ENCODE measurements around the gene MYO9A.

DNA sequence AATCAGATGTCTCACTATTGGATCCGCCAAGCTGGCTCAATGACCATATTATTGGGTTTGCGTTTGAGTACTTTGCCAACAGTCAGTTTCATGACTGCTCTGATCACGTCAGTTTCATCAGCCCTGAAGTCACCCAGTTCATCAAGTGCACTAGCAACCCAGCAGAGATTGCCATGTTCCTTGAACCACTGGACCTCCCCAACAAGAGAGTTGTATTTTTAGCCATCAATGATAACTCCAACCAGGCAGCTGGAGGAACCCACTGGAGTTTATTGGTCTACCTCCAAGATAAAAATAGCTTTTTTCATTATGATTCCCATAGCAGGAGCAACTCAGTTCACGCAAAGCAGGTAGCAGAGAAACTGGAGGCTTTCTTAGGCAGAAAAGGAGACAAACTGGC, 21.7 kb upstream of the MYO9A start:
- TF ChIP-seq, protein P1, sequence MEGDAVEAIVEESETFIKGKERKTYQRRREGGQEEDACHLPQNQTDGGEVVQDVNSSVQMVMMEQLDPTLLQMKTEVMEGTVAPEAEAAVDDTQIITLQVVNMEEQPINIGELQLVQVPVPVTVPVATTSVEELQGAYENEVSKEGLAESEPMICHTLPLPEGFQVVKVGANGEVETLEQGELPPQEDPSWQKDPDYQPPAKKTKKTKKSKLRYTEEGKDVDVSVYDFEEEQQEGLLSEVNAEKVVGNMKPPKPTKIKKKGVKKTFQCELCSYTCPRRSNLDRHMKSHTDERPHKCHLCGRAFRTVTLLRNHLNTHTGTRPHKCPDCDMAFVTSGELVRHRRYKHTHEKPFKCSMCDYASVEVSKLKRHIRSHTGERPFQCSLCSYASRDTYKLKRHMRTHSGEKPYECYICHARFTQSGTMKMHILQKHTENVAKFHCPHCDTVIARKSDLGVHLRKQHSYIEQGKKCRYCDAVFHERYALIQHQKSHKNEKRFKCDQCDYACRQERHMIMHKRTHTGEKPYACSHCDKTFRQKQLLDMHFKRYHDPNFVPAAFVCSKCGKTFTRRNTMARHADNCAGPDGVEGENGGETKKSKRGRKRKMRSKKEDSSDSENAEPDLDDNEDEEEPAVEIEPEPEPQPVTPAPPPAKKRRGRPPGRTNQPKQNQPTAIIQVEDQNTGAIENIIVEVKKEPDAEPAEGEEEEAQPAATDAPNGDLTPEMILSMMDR (IDR thresholded peaks at IDR 0.05; ENCODE audit: insufficient read depth, low read length): no peak
- TF ChIP-seq GABPA (IDR thresholded peaks at IDR 0.05; ENCODE audit: low read depth): no peak
